ENCODE data around the gene C4orf33. TPM values are rescaled to one million over a fixed set of nuclear protein-coding genes. Genes with fewer than 3 reads are reported as not detected.
"Not testable (repeated sequence)": the region's sequence is repeated elsewhere in the genome, so short reads cannot be mapped to it uniquely, and the experiment has no call there.

Gene C4orf33
- total RNA-seq, 1 donor from 2014 or later = 14.9 TPM

DNA sequence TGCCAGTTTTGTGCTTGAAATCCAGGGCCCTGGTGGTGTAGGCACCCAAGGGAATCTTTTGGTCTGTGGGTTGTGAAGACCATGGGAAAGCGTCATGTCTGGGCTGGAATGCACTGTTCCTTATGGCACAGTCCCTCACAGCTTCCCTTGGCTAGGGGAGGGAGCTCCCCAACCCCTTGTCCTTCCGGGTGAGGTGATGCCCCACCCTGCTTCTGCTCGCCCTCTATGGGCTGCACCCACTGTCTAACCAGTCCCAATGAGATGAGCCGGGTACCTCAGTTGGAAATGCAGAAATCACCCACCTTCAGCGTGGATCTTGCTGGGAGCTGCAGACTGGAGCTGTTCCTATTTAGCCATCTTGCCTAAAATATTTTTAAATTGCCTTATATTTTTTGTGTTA lies 30.7 kb downstream of the C4orf33 start:
- not testable (repeated sequence) for DNase-seq (ENCODE audit: low spot score)

DNA sequence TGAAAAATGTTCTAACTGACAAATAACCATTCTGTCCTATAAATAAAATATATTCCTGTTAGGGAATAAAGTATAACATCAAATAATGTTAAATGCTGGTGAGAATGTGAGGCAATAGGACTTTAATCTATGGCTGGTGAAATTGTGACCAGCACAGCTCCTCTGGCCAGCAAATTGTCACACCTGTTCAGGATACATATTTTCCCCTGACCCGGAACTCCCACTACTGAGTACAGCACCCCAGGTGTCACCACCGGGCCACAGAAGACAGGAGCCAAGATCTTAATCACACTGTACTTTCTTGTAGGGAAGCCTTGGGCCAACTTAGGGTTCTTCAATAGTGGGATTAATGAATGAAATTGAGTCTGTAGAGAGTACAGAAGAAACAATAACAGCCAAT lies 33.2 kb downstream of the C4orf33 start:
- no peak for DNase-seq (ENCODE audit: low spot score)

DNA sequence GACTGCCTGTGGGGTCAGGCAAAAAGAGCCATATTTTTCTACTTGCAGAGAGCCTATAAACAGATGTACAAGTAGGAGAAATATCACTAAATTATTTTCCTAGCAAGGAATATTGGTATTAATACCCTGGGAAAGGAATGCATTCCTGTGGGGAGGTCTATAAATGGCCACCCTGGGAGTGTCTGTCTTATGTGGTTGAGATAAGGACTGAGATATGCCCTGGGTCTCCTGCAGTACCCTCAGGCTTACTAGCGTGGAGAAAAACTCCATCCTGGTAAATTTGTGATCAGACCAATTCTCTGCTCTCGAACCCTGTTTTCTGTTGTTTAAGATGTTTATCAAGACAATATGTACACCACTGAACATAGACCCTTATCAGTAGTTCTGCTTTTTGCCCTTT lies 35.4 kb downstream of the C4orf33 start:
- no peak for DNase-seq (ENCODE audit: low spot score)

DNA sequence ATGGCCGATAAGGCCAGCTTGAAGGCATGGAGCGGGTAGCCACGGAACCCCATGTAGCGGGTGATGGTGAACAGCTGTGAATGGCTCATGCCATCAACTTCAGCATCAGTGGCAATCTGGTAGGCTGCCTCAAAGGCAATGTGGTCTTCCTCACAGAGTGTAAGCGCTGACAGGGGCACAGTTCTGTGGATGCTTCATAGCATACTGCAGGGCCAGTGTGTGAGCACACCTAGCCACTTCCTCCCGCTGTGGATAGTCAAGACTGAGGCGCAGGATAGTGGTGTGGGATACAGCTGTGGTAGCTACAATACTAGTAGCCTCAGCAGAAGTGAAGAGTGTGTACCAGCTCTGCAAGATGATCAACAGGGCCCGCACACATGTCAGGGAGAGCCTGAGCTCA lies 40.5 kb downstream of the C4orf33 start:
- no peak for DNase-seq (ENCODE audit: low spot score)

DNA sequence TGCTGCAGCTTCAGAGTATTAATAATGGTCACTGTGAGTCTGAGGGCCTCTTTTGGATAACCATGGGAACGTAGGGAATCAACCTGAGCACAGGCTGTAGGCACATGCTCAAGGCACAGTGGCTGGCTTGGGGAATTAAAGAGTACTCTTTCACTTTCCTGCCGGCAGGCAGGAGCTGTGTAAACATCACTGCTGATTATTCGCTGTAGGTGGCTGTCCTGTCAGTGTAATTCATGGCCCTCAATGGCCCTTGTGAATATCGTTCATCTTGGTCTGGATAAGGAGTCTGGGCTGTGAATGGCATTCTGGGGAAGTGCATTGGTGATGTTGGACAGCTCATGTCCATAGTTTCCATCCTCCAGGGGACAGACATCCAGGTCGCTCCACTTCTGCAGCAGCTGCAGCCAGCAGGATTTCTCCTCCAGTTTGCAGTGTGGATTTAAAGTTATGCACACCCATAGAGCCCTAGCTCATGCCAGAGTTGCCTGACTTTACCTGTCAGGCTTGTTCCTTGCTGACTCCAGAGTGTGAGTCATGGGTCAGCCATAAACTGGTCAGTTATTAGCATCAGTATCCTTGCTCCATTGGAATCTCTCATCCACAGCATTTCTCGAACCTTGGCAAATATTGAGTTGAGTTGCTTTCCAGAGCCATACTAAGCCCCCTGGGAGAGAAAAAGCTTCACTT lies 43.0 kb downstream of the C4orf33 start:
- no peak for DNase-seq (ENCODE audit: low spot score)

DNA sequence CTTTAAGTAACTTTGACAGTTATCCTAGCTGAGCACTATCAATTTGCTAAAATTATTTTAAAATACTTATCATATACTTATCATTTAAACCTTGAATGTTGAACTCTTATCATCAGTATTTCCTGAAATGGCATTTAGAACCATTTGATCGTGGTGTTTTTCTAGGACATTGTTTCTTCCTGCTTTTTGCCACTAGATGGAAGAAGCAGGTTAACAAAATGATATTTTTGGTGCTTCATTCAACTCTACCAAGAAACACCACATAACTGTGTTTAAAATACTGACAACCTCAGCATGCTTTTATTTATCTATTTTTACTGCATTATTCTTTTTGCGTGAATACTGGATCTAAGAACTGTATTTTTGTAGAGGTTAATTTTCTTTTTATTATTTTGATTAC lies 44.6 kb downstream of the C4orf33 start:
- DNase-seq (ENCODE audit: low spot score) = no peak

DNA sequence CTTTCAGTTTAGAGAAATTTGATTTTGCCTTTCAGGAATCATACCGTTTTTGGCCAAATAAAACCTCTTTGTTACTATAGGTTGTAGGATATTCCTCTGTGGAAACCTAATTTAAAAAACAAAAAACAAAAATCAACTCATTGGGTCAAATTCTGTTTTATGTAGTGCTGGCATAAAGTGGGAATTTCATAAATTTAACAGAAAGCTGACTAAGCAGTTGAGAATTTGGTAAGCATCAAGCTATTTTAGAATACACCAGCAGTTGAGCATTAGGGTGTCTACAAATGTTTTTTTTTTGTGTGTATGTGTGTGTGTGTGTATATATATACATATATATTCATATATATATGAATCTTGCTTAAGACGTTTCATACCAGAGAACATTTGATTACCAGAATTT lies 47.4 kb downstream of the C4orf33 start:
- DNase-seq (ENCODE audit: low spot score) = no peak

DNA sequence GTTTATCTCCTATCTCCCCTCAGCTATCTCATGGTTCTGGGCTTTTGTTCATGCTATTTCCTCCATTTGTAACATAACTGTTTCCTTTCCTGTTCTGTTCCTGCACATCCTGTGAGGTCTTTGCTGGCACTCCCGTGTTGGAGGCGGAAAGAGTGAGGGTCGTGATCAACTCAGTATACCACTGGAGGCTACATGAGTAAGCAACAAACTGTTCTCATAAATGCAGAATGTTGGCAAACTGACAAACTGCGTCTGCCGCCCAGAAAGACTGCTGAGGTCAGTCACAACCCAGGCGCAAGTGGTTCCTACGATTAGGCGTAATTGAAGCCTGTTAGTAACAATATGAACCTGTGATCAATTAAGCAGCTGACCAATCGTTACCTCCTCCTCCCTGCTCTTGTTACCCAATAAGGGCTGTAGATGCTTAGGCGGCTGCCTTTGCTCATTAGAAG lies 48.8 kb downstream of the C4orf33 start:
- DNase-seq (ENCODE audit: low spot score) = no peak

DNA sequence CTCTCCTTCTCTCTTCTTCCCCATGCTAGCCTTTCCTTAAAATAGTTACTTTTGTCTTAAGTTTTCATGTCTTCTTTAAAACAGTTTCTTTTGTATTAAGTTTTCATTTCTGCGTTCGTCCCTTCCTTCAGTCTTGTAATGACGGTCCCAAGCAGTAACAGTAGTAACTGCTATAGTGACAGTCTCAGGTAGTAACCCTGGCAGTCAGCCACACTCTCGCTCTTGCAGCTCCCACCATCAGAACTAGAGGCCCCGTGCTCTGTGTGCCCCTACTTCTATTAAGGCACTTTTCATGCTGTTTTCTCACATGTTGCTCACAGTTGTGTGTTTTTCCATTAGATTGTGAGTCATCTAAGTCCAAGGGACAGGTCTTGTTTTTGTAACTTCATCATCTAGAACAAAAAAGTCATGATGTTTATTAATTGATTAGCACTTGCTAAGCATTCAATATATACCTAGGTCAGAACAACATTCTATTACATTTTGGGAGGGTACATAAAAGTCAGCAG lies 49.3 kb downstream of the C4orf33 start:
- no peak for DNase-seq (ENCODE audit: low spot score)

DNA sequence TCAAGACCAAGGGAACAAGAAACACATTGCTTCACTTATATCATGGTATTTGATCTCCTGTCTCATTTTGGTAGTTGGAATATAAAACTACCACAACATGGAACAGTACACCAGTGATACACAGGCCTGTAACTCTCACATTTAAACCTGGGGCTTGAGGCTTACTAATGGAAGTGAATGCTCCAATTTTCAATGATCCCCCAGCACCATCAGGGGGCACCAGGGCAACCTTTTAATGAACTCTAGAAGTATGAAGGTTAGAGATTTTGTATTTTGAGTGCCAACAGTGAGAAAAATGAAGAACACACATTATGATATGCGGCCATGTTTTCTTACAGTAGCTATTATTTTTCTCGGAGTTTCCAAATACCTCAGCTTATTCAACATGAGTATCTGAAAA lies 50.7 kb downstream of the C4orf33 start:
- DNase-seq (ENCODE audit: low spot score) = no peak

DNA sequence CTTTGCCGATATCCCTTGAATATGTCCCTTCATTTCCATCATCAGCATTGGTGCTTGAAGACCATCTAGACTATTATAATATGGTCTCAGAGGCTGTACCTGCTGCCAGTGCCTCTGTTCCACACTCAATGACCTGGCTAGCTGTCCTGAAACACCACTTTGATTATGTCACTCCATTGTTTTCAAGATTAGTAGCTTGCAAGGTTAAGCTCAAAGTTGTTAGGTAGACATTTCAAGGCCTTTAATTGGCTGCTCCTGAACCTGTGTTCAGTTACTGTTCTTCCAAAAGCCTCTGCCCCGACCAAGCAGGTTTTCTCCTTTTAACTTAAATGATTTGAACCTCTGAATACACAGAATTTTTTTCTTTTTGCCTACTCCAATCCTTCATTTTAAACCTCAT lies 52.9 kb downstream of the C4orf33 start:
- DNase-seq (ENCODE audit: low spot score) = no peak

DNA sequence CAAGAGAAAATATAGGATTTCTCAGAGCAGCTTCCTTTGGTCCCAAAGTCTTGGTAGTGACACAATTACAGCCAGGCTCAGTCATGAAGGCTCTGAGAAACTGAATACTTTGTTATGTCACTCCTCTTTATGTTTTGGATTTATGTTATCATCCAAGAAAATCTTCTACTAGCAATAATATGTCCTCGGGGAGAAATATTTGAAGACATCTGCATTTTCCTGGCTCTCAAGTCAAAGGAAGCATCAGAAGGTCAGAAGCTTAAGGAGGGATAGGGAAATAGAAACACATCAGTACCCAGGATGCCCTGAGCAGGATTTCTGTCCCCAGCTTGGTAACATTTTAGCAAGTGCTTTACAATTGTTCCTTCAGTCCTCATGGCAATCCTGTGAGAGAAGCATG lies 54.0 kb downstream of the C4orf33 start:
- no peak for DNase-seq (ENCODE audit: low spot score)

DNA sequence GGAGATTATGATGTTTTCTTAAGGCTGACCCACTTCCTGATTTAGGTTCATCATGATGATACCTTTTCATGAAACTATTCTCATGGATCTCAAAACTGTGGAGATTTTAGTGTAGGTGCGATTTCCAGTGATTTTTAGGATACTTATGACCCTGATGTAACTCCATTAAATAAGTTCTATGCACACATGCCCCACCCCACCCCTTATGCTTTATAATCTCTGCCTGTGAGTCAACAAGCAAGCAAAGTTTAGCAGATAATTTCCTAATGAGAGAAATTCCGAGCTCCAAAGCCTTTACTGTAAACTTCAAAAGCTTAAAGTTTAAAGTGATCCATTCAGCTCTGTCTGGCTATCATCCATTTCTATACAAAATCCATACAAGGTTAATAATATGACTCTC lies 56.4 kb downstream of the C4orf33 start:
- DNase-seq (ENCODE audit: low spot score) = no peak

DNA sequence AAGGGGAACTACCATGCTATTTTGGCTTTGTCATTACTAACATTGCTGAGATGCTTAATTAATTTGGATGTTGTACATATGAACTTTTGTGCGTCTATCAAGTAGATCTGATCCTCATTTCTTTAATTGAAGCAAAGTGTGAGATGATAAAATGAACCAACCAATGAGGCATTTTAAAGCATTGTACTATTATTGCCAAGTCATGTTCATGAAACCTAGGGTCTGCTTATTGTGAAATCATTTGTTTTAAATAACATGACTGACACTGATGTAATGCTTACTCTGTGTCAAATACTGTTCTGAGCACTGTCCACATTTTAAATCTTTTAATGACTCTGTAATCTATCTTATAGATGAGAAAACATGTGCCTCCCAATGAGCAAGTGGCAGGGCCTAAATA lies 57.7 kb downstream of the C4orf33 start:
- no peak for DNase-seq (ENCODE audit: low spot score)

DNA sequence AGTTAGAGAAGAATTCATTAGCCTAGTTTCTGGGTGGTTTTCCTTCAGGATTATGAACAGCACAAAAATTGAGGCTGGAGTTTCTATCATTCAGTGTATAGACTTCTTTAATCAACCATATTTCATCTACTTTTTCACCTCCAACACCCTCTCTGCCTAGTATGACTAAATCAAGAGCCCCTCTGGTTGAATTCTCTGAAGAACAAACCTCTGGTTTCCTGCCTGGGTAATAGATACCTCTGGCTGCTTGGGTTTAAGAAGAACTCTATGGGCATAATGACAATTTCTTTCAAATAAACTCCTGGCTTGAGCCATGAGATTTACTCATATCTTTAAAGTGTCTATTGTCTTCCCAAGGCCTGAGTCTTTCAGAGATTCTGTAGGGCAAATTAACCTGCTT lies 66.5 kb downstream of the C4orf33 start:
- no peak for DNase-seq (ENCODE audit: low spot score)

DNA sequence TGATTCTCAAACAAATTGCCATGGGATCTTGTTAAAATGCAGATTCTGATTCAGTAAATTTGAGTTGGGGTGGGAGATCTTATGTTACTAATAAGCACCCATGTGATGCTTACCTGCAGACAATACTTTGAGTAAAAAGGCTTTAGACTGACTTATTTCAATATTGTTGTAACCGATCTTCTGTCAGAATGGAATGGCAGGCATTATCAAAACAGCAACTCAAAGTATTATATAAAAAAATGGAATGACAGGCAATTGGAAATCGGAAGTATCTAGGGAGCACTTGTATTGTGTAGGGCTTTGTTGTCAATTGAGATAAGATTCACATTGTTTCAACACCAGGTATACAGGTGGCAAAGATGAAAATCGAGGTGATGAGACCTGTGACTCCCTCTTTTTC lies 67.5 kb downstream of the C4orf33 start:
- DNase-seq (ENCODE audit: low spot score) = no peak

DNA sequence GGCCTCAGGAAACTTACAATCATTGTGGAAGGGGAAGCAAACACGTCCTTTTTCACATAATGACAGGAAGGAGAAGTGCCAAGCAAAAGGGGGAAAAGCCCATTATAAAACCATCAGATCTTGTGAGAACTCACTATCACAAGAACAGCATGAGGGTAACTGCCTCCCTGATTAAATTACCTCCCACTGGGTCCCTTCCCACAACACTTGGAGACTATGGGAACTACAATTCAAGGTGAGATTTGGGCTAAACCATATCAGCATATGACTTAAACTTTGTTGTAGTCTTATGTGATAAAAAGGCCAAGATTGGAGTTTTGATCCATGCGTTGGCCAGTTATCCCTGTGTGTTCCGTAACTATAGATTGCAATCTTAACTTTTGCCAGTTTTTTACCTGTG lies 68.3 kb downstream of the C4orf33 start:
- DNase-seq (ENCODE audit: low spot score) = no peak

Other genes with a start within 250 kb of the C4orf33 start
- gene SCLT1, start 2.6 kb upstream of the C4orf33 start, total RNA-seq = 11.7 TPM

Measured in mucosa of gallbladder (tissue), 1 donor.